ENCODE results near the gene OAF. TPM values are rescaled to one million over a fixed set of nuclear protein-coding genes. Genes with fewer than 3 reads are reported as not detected.

Gene OAF
- total RNA-seq, 1 donor from 2014 or later, result 20.9 TPM

DNA sequence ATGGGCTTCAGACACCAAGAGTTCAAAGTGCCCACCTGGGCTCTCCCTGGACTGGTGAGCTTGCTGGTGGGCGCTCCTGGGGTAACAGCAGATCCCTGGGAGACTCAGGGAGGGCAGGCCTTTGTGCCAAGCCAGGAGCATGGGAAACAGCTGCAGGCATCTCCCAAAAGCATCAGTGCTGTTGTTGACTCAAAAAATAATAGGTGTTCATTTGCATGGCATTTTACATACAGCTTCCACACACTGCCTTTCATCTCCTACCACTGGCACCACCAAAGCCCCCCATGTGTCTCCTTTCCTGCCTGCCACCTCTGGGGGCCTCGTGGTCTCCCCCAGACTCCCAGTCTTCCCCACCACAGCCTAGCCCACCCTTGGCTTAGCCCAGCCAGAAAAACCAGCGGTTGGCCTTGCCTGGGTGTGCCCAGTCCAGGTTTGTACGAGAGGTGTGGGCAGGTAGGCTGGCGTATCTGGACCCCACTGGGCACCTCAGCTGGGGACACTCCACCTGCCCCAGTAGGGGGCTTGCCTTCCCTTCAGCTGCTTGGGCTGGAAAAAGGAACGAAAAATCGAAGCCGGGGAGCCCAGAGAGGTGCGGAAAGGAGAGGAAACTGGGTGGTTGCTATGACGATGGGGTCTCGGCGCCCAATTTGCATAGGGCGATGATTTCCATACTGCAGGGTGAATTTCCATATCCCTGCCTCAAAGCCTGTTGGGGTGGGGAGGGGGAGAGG, 44.1 kb downstream of the OAF start:
- H2AFZ ChIP-seq (ENCODE audit: low read depth, low read length), result no peak overlapping the region
- H3K4me1 Mint-ChIP-seq (ENCODE audit: low read depth, unreplicated experiment), result peaks cover 6% of the 10 kb centered on the region
- H3K9me3 ChIP-seq (ENCODE audit: insufficient read depth, low read depth, low read length), result no peaks in the 10 kb centered on the region
- no peak overlapping the region for H3K4me2 ChIP-seq (ENCODE audit: low read length)
- FAIRE-seq (no peak), DNase-seq (ENCODE audit: low read depth) (no peak)
- H3K4me1 ChIP-seq (ENCODE audit: insufficient read depth, low read length), result no peaks in the 10 kb centered on the region
- peaks cover 68% of the 10 kb centered on the region for H3K27me3 Mint-ChIP-seq (ENCODE audit: low read depth, unreplicated experiment)
- H3K4me3 Mint-ChIP-seq (ENCODE audit: unreplicated experiment), result no peak overlapping the region
- no peak overlapping the region for H3K4me3 ChIP-seq (ENCODE audit: insufficient read depth, low read depth, low read length)
- H3K9ac ChIP-seq (ENCODE audit: low read length), result no peak overlapping the region
- no peak overlapping the region for H3K27ac Mint-ChIP-seq (ENCODE audit: unreplicated experiment)
- no peaks in the 10 kb centered on the region for H4K20me1 ChIP-seq (ENCODE audit: insufficient read depth, low read length)
- no peaks in the 10 kb centered on the region for H3K9me3 Mint-ChIP-seq (ENCODE audit: unreplicated experiment)
- TF ChIP-seq CTCF (IDR thresholded peaks at IDR 0.05; ENCODE audit: insufficient read depth, low read depth, low read length) (no peak), EZH2 (IDR thresholded peaks at IDR 0.05; ENCODE audit: insufficient read depth, low read length) (no peak)
- H3K79me2 ChIP-seq (ENCODE audit: insufficient read depth, low read length), result no peaks in the 10 kb centered on the region
- H3K36me3 Mint-ChIP-seq (ENCODE audit: low read depth, unreplicated experiment), result peaks cover 1% of the 10 kb centered on the region
- no peaks in the 10 kb centered on the region for H3K36me3 ChIP-seq (ENCODE audit: insufficient read depth, low read length)
- H3K27ac ChIP-seq (ENCODE audit: low read depth, low read length), result no peak overlapping the region
- H3K27me3 ChIP-seq (ENCODE audit: insufficient read depth, low read length), result peaks cover 52% of the 10 kb centered on the region

DNA sequence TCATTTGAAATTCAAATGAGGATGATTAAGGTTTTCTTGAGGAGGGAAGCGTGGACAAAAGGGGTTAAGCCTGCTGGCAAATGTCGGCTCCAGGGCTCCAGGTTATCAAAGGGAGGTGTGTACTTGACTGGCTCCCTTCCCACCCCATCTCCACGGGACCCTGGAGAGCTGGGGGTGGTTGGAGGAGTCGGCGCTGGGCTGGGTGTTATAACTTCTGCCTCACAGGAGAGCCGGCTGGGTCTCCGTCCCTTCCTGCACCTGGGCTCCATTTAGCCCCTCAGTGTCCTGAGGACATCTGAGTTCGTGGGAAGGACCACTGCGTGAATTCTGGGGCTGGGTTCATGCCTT, 44.7 kb downstream of the OAF start:
- Histone ChIP-seq H3K27ac (ENCODE audit: low read depth, low read length) (no peak overlapping the region), H3K4me3 (ENCODE audit: insufficient read depth, low read depth, low read length) (no peak overlapping the region)
- H3K36me3 Mint-ChIP-seq (ENCODE audit: low read depth, unreplicated experiment), result peaks cover 1% of the 10 kb centered on the region

More for the DNA sequence above, 44.7 kb downstream of the OAF start:
- H3K9me3 Mint-ChIP-seq (ENCODE audit: unreplicated experiment), result no peaks in the 10 kb centered on the region
- peaks cover 52% of the 10 kb centered on the region for H3K27me3 ChIP-seq (ENCODE audit: insufficient read depth, low read length)
- peaks cover 6% of the 10 kb centered on the region for H3K4me1 Mint-ChIP-seq (ENCODE audit: low read depth, unreplicated experiment)
- H3K9me3 ChIP-seq (ENCODE audit: insufficient read depth, low read depth, low read length), result no peaks in the 10 kb centered on the region
- H3K4me1 ChIP-seq (ENCODE audit: insufficient read depth, low read length), result no peaks in the 10 kb centered on the region
- peaks cover 72% of the 10 kb centered on the region for H3K27me3 Mint-ChIP-seq (ENCODE audit: low read depth, unreplicated experiment)
- no peak overlapping the region for H3K9ac ChIP-seq (ENCODE audit: low read length)
- no peak overlapping the region for H2AFZ ChIP-seq (ENCODE audit: low read depth, low read length)
- no peak overlapping the region for H3K4me2 ChIP-seq (ENCODE audit: low read length)
- TF ChIP-seq EZH2 (IDR thresholded peaks at IDR 0.05; ENCODE audit: insufficient read depth, low read length) (no peak), CTCF (IDR thresholded peaks at IDR 0.05; ENCODE audit: insufficient read depth, low read depth, low read length) (no peak)
- H4K20me1 ChIP-seq (ENCODE audit: insufficient read depth, low read length), result no peaks in the 10 kb centered on the region
- H3K36me3 ChIP-seq (ENCODE audit: insufficient read depth, low read length), result no peaks in the 10 kb centered on the region
- H3K79me2 ChIP-seq (ENCODE audit: insufficient read depth, low read length), result no peaks in the 10 kb centered on the region
- FAIRE-seq (no peak), DNase-seq (ENCODE audit: low read depth) (no peak)
- no peak overlapping the region for H3K27ac Mint-ChIP-seq (ENCODE audit: unreplicated experiment)
- H3K4me3 Mint-ChIP-seq (ENCODE audit: unreplicated experiment), result no peak overlapping the region

Data from astrocyte (in vitro differentiated cells and primary cell).